GM19372 (cell line): ENCODE results near the gene SPO11.

Source experiments
- ATAC-seq: cut with Tn5 transposase; IDR thresholded peaks from one replicate; pipeline ENCODE4 v1.9.1; 2021; ENCODE audit warnings: mild to moderate bottlenecking, low read depth, moderate library complexity; ENCODE audit not compliant: unreplicated experiment

The SPO11 gene, protein sequence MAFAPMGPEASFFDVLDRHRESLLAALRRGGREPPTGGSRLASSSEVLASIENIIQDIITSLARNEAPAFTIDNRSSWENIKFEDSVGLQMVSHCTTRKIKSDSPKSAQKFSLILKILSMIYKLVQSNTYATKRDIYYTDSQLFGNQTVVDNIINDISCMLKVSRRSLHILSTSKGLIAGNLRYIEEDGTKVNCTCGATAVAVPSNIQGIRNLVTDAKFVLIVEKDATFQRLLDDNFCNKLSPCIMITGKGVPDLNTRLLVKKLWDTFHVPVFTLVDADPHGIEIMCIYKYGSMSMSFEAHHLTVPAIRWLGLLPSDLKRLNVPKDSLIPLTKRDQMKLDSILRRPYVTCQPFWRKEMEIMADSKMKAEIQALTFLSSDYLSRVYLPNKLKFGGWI

GRCh38 chr20:57329608-57330221, at the start of gene SPO11:
Gene SPO11, plus strand, starts transcription at chr20:57329803. Its CDS starts 65 bp downstream, at chr20:57329868.
- no peak for ATAC-seq

DNA sequence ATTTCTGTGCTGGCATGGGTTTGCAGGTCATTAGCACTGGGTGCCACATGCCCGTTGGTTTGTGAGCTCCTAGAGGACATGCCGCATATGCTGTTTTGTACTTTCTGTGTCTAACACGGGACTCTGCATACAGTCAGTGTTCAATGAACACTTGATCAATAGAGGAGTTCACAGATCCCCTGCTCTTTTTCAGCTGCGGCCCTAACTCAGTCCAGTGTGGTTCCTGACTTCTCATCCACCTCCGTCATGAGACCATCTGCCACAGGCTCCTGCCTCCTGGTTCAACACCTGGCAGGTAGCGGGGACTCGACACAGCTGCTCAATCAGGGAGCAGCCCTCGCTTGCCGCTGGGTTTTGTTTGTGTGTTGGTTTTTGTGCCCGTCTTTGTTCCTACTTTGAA, 49.4 kb upstream of the SPO11 start:
- ATAC-seq = no peak

GRCh38 chr20:57281900-57282299, 47.7 kb upstream of the SPO11 start:
- ATAC-seq = no peak

- no peak for ATAC-seq
These were observed 46.8 kb upstream of the SPO11 start for GRCh38 chr20:57282670-57283361.

DNA sequence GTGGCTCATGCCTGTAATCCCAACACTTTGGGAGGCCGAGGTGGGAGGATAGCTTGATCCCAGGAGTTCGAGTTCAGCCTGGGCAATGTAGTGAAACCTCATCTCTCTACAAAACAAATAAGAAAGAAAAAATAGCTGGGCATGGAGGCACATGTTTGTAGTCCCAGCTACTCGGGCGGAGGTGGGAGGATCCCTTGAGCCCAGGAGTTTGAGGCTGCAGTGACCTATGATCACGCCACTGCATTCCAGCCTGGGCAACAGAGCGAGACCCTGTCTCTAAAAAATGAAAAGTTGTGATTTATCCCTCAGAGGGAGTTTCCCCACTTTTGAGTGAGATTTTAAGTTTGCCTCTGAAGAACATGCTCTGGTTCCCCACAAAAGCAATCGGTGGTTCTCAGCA, 45.7 kb upstream of the SPO11 start:
- no peak for ATAC-seq

DNA sequence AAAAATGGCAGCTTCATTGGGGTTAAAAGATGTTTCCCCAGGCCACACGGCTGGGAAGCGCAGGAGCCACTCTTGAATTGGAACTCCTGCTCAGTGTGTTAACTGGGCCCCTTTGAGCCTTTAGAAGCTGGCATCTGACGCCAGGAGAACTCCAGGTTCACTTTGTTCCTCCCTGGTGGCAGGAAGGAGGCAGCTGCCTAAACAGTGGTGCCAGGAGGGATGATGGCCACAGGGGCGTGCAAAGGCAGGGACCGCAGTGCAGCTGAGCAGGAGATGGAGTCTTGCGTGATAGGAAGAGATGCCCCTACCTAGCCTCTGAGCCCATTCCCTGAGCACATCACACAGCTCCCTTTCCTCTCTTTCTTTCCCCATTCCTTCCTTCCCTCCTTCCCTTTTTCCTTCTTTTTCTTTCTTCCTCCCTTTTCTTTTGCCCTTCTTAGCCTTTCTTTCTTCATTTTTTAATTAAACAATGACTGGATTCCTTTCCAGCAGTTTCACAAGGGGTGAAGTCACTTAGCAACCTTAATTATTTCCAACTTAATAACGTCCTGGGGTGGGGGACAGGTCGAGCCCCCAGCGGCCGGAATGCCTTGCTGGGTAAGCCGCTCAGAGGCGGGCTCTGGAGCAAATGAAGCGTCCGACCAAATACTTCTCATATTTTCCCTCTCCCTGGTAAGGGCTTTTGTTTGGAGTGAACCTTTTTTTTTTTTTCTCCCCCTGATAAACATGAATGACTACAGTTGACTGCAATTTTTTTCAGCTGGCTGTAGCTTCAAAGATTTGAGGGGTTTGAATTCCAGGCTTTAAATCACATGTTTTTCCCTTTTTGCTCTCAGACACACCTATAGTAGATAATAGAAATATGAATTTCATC, 42.4 kb upstream of the SPO11 start:
- no peak for ATAC-seq

GRCh38 chr20:57287901-57288300, 41.7 kb upstream of the SPO11 start:
- no peak for ATAC-seq

DNA sequence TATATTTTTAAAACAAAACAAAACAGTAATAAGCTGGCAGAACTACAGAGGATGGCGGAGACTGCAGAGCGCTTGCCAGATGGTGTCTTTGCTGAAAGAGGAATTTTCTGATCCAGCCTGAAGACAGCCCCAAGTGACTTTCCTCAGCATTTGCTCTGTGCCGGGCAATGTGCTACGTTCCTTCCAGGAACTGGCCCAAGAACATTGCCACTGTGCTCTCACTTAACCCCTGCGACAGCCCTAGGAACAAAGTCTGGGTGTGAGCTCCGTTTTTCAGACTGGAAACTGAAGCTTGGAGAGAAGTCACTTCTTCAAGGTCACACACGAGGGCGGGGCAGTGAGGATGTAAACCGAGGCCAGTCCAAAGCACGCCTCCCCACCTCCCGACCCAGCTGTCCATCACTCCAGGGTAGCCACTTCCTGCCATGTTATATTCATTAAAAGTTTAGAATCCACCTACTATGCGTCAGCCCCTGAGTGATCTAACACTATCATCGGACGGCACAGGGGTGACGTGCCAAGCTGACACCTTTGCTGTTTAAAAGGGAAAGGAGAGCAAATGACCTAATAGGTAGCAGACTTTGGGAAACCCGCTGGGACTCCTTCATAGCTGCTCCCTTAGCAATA, 40.8 kb upstream of the SPO11 start:
- ATAC-seq = no peak

- no peak for ATAC-seq
These were observed 40.0 kb upstream of the SPO11 start for GRCh38 chr20:57289391-57290177.

- ATAC-seq = no peak
These were observed 39.5 kb upstream of the SPO11 start for GRCh38 chr20:57290178-57290484.

DNA sequence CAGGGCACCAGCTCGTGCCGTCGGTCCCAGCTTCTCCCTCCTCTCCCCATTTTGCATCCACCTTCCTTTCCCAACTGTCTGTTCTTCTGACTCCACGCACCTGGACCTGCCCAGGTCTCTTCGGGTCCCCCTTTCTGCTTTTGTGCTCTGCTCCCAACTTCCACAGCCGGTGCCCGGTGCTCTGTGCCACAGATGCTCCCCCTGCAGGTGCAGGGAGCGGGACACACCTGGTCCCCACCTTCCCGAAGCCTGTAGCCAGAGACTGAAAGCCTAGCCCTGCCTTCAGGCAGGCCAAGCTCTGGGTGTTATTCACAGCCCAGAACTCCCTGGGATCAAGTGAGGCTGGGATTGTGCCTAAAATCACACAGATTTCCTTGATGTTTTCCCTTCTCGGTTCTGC, 38.6 kb upstream of the SPO11 start:
- ATAC-seq = no peak

DNA sequence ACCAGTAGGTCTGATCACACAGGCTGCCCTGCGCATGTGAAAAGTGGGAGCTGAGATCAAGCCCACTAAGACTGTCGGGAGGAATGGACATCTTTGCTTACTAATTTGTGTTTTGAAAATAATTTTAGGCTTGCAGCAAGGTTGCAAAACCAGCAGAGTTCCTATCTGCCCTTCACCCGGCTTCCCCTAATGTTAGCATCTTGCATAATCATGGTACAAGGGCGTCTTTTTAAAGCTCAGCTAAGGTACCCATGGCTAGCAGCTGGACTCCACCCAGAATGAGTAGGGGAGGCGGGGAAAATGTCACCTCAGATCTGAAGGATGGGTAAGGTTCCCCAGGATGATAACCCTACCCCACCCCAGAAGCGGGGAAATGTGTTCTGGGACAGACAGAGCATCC, 37.9 kb upstream of the SPO11 start:
- no peak for ATAC-seq

GRCh38 chr20:57292611-57293010, 37.0 kb upstream of the SPO11 start:
- no peak for ATAC-seq

- no peak for ATAC-seq
These were observed 35.6 kb upstream of the SPO11 start for GRCh38 chr20:57293995-57294394.

- ATAC-seq = no peak
These were observed 35.1 kb upstream of the SPO11 start for GRCh38 chr20:57294550-57294949.

DNA sequence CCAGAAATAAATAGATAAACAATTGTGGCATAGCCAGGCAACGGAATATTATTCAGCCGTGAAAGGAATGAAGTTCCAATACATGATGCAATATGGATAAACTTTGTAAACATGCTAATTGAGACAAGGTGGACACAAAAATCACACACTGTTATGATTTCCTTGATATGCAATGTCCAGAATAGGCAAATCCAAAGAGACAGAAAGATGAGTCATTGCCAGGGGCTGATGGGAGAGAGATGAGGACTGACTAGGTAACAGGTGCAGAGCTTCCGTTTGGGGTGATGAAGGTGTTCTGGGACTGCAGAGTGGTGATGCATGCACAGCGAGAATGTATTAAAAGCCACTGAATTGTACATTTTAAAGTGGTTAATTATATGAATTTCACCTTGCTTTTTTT, 31.1 kb upstream of the SPO11 start:
- ATAC-seq = no peak

GRCh38 chr20:57301026-57301425, 28.6 kb upstream of the SPO11 start:
- no peak for ATAC-seq

- ATAC-seq = no peak
These were observed 22.9 kb upstream of the SPO11 start for GRCh38 chr20:57306747-57307146.

GRCh38 chr20:57308451-57309271, 20.9 kb upstream of the SPO11 start:
- ATAC-seq = no peak
